ENCODE results near the gene WHAMM. TPM values are rescaled to one million over a fixed set of nuclear protein-coding genes. Genes with fewer than 3 reads are reported as not detected.

WHAMM gene
- polyA plus RNA-seq, 1 donor (not counting 4 experiments of a cell fraction or from before 2014, with no cell fraction given) = 4.7 TPM

- H3K79me2 ChIP-seq (ENCODE audit: control insufficient read depth, insufficient read depth, low read length) = no peaks in the 10 kb centered on the region
- peaks cover 20% of the 10 kb centered on the region for H3K4me1 ChIP-seq (ENCODE audit: control insufficient read depth, extremely low read depth, insufficient read depth, low read length)
- no peak overlapping the region for H3K9ac ChIP-seq (ENCODE audit: control insufficient read depth, extremely low read depth, insufficient read depth, low read length)
- no peak overlapping the region for H3K4me2 ChIP-seq (ENCODE audit: control insufficient read depth, extremely low read depth, insufficient read depth, low read depth, low read length)
- TF ChIP-seq EZH2 (IDR thresholded peaks at IDR 0.05; ENCODE audit: low read length) (no peak), CTCF (optimal IDR thresholded peaks at IDR 0.05 in 1 of 3, IDR thresholded peaks at IDR 0.05 in 1 of 3, conservative IDR thresholded peaks at IDR 0.05 in 1 of 3; ENCODE audit: extremely low read depth in 1 of 3, insufficient read depth in 2 of 3, low read length in 3 of 3) (no peak)
- no peak overlapping the region for H2AFZ ChIP-seq (ENCODE audit: control insufficient read depth, low read length)
- H3K36me3 ChIP-seq (ENCODE audit: control insufficient read depth in 2 of 2, extremely low read depth in 1 of 2, insufficient read depth in 2 of 2, low read length in 2 of 2) = no peaks in the 10 kb centered on the region
- no peaks in the 10 kb centered on the region for H3K9me1 ChIP-seq (ENCODE audit: control insufficient read depth, extremely low read depth, insufficient read depth, low read length)
- H4K20me1 ChIP-seq (ENCODE audit: control insufficient read depth, extremely low read depth, insufficient read depth, low read length) = no peaks in the 10 kb centered on the region
- H3K9me3 ChIP-seq (ENCODE audit: control insufficient read depth, low read depth, low read length) = no peaks in the 10 kb centered on the region
- no peak for FAIRE-seq
- no peak for DNase-seq (ENCODE audit: low read depth, low spot score)
- dilution Hi-C loops (cut with MboI; ENCODE audit: extremely low pct_ligation_motif_present, low sequenced_read_pairs) = no loop called here
- H3K4me3 ChIP-seq (ENCODE audit: control insufficient read depth in 2 of 3, extremely low read depth in 1 of 3, insufficient read depth in 2 of 3, low read depth in 1 of 3, low read length in 3 of 3) = no peak overlapping the region
- H3K27me3 ChIP-seq (ENCODE audit: control insufficient read depth, extremely low read depth, insufficient read depth, low read length) = no peaks in the 10 kb centered on the region
- H3K27ac ChIP-seq (ENCODE audit: control insufficient read depth, insufficient read depth, low read length) = no peak overlapping the region
Measured at GRCh38 chr15:82788496-82788895, 20.9 kb upstream of the WHAMM start.

- no peaks in the 10 kb centered on the region for H3K9me3 ChIP-seq (ENCODE audit: control insufficient read depth, low read depth, low read length)
- H3K9ac ChIP-seq (ENCODE audit: control insufficient read depth, extremely low read depth, insufficient read depth, low read length) = no peak overlapping the region
- FAIRE-seq (no peak), DNase-seq (ENCODE audit: low read depth, low spot score) (no peak)
- no peaks in the 10 kb centered on the region for H3K9me1 ChIP-seq (ENCODE audit: control insufficient read depth, extremely low read depth, insufficient read depth, low read length)
- H3K4me1 ChIP-seq (ENCODE audit: control insufficient read depth, extremely low read depth, insufficient read depth, low read length) = peaks cover 20% of the 10 kb centered on the region
- no peaks in the 10 kb centered on the region for H3K27me3 ChIP-seq (ENCODE audit: control insufficient read depth, extremely low read depth, insufficient read depth, low read length)
- H3K36me3 ChIP-seq (ENCODE audit: control insufficient read depth in 2 of 2, extremely low read depth in 1 of 2, insufficient read depth in 2 of 2, low read length in 2 of 2) = no peaks in the 10 kb centered on the region
- H3K79me2 ChIP-seq (ENCODE audit: control insufficient read depth, insufficient read depth, low read length) = no peaks in the 10 kb centered on the region
- H3K4me3 ChIP-seq (ENCODE audit: control insufficient read depth in 2 of 3, extremely low read depth in 1 of 3, insufficient read depth in 2 of 3, low read depth in 1 of 3, low read length in 3 of 3) = no peak overlapping the region
- no peak overlapping the region for H3K27ac ChIP-seq (ENCODE audit: control insufficient read depth, insufficient read depth, low read length)
- dilution Hi-C loops (cut with MboI; ENCODE audit: extremely low pct_ligation_motif_present, low sequenced_read_pairs) = no loop called here
- no peak overlapping the region for H3K4me2 ChIP-seq (ENCODE audit: control insufficient read depth, extremely low read depth, insufficient read depth, low read depth, low read length)
- no peak for TF ChIP-seq CTCF (optimal IDR thresholded peaks at IDR 0.05 in 1 of 3, IDR thresholded peaks at IDR 0.05 in 1 of 3, conservative IDR thresholded peaks at IDR 0.05 in 1 of 3; ENCODE audit: extremely low read depth in 1 of 3, insufficient read depth in 2 of 3, low read length in 3 of 3)
- no peak for TF ChIP-seq EZH2 (IDR thresholded peaks at IDR 0.05; ENCODE audit: low read length)
- no peaks in the 10 kb centered on the region for H4K20me1 ChIP-seq (ENCODE audit: control insufficient read depth, extremely low read depth, insufficient read depth, low read length)
- H2AFZ ChIP-seq (ENCODE audit: control insufficient read depth, low read length) = no peak overlapping the region
Measured at GRCh38 chr15:82789491-82789890, 19.9 kb upstream of the WHAMM start.

All from keratinocyte (primary cell).